DND-41 (cell line): ENCODE data around the gene DNAH17.

Source experiments
- CTCF ChIP-seq: IDR thresholded peaks from 2 replicates; pipeline ENCODE4 v1.5.1; 2012; ENCODE audit warnings: borderline replicate concordance, low read length, moderate library complexity, mild to moderate bottlenecking; ENCODE audit not compliant: poor library complexity, severe bottlenecking; ENCODE audit errors: extremely low read depth
- EZH2 ChIP-seq: IDR thresholded peaks from 3 replicates; pipeline ENCODE4 v1.6.1; 2012; ENCODE audit warnings: borderline replicate concordance, low read depth, mild to moderate bottlenecking, moderate library complexity, low read length, inconsistent platforms; ENCODE audit not compliant: severe bottlenecking

DNA sequence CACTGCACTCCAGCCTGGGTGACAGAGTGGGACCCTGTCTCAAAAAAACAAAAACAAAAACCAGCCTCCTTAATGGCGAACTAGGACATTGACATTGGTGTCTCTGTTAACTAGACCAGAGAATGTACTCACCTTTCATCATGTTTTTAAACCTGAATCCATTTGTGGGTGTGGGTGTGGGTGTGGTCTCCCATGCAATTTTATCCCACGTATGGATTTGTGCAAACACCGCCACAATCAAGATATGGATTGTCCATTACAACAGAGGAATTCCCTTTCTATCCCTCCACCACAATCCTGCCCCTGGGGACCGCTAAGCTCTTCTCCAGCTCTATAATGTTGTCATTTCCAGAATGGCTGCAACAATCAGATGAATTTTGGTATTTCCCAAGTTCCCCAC lies 49.9 kb downstream of the DNAH17 start:
- TF ChIP-seq CTCF (no peak), EZH2 (no peak)
